Measurements from ENCODE around the gene PDZRN3.

DNA sequence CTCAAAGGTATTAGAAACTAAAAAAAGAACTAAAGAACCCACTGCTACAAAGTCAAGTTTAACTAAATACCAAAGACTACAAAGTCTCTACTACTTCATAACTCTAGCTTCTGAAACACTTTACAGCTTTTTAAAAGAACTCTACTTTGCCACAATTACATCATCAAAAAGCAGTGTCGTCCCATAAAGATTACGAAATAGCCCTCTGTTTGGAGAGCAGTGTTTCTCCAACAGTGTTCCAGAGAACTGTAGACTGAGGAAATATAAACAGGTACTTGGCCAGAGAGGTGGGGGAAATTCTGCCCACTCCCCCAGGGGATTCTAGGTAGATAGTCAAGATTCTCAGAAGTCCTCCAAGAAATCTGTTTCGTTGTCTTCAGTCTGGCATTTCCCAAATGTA lies 225.6 kb downstream of the PDZRN3 start:
- no peak for TF ChIP-seq EZH2 (IDR thresholded peaks at IDR 0.05; ENCODE audit: insufficient read depth, low read length)
- TF ChIP-seq, protein P1, sequence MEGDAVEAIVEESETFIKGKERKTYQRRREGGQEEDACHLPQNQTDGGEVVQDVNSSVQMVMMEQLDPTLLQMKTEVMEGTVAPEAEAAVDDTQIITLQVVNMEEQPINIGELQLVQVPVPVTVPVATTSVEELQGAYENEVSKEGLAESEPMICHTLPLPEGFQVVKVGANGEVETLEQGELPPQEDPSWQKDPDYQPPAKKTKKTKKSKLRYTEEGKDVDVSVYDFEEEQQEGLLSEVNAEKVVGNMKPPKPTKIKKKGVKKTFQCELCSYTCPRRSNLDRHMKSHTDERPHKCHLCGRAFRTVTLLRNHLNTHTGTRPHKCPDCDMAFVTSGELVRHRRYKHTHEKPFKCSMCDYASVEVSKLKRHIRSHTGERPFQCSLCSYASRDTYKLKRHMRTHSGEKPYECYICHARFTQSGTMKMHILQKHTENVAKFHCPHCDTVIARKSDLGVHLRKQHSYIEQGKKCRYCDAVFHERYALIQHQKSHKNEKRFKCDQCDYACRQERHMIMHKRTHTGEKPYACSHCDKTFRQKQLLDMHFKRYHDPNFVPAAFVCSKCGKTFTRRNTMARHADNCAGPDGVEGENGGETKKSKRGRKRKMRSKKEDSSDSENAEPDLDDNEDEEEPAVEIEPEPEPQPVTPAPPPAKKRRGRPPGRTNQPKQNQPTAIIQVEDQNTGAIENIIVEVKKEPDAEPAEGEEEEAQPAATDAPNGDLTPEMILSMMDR (IDR thresholded peaks at IDR 0.05; ENCODE audit: insufficient read depth, low read depth, low read length) = no peak

Data from astrocyte (in vitro differentiated cells and primary cell).